IMR-90 (cell line): Measurements from ENCODE around the gene ST14. TPM values are rescaled to one million over a fixed set of nuclear protein-coding genes. Genes with fewer than 3 reads are reported as not detected.

Source experiments
- ATAC-seq: fragments of 200-7000 bp; cut with Tn5 transposase; 2 replicates; pipeline ENCODE4 v1.9.1; 2020; ENCODE audit warnings: low read depth, mild to moderate bottlenecking, moderate library complexity
- BruUV-seq: library from RNA; stranded (reverse); fragments of 400-500 nt; replicated peaks from 2 replicates; lab custom pipeline; 2021; lab: Mats Ljungman, UMichigan
- CTCF ChIA-PET: fragments of 300-600 bp; formaldehyde crosslinking; extraction: SDS; loops from one replicate; lab custom pipeline; 2021; ENCODE audit warnings: antibody characterized with exemption; lab: Yijun Ruan, JAX
- POLR2A ChIA-PET: fragments of 300-600 bp; sonication (Branson Sonifier 250); formaldehyde crosslinking; loops from one replicate; lab custom pipeline; 2022; ENCODE audit warnings: antibody characterized with exemption; ENCODE audit not compliant: unreplicated experiment; lab: Charles Lee
- DNase-seq: peaks from one replicate; pipeline ENCODE4 v3.0.0; 2013
- H2AFZ ChIP-seq: replicated peaks from 2 replicates; pipeline ENCODE3; 2013; ENCODE audit warnings: low read length, mild to moderate bottlenecking; ENCODE audit not compliant: poor library complexity
- H2AK5ac ChIP-seq: 2 replicates; pipeline ENCODE4 v1.6.1; 2013; ENCODE audit warnings: low read depth, low read length, inconsistent platforms
- H2AK9ac ChIP-seq: replicated peaks from 2 replicates; pipeline ENCODE3; 2013; ENCODE audit warnings: mild to moderate bottlenecking, low read depth, low read length, moderate library complexity; ENCODE audit not compliant: poor library complexity
- H2BK120ac ChIP-seq: 2 replicates; pipeline ENCODE4 v1.6.1; 2013; ENCODE audit warnings: low read depth, low read length, inconsistent platforms
- H2BK15ac ChIP-seq: 3 replicates; pipeline ENCODE4 v1.6.1; 2013; ENCODE audit warnings: low read depth, low read length, inconsistent platforms
- H2BK20ac ChIP-seq: 2 replicates; pipeline ENCODE4 v1.6.1; 2013; ENCODE audit warnings: low read depth, mild to moderate bottlenecking, inconsistent platforms, low read length, moderate library complexity
- H2BK5ac ChIP-seq: 2 replicates; pipeline ENCODE4 v1.6.1; 2013; ENCODE audit warnings: mild to moderate bottlenecking, low read depth, low read length, inconsistent platforms; ENCODE audit not compliant: poor library complexity, severe bottlenecking
- H3K14ac ChIP-seq: replicated peaks from 2 replicates; pipeline ENCODE4 v1.6.1; 2013; ENCODE audit warnings: low read depth, low read length, inconsistent platforms
- H3K18ac ChIP-seq: 2 replicates; pipeline ENCODE4 v1.6.1; 2013; ENCODE audit warnings: low read depth, low read length, control low read depth
- H3K23ac ChIP-seq: 2 replicates; pipeline ENCODE4 v1.6.1; 2013; ENCODE audit warnings: low read depth, low read length, inconsistent platforms
- H3K27ac ChIP-seq: 2 replicates; pipeline ENCODE4 v1.5.1; 2013; ENCODE audit warnings: mild to moderate bottlenecking, control low read depth, low read length; ENCODE audit not compliant: insufficient read depth
- H3K27me3 ChIP-seq: 2 replicates; pipeline ENCODE4 v1.6.1; 2013; ENCODE audit warnings: low read length; ENCODE audit not compliant: control insufficient read depth, insufficient read depth
- H3K36me3 ChIP-seq: 2 replicates; pipeline ENCODE4 v1.6.1; 2013; ENCODE audit warnings: low read length, mixed read lengths; ENCODE audit not compliant: control insufficient read depth, insufficient read depth
- H3K4ac ChIP-seq: 2 replicates; pipeline ENCODE4 v1.6.1; 2013; ENCODE audit warnings: low read depth, low read length, inconsistent platforms
- H3K4me1 ChIP-seq: 2 replicates; pipeline ENCODE4 v1.6.1; 2013; ENCODE audit warnings: low read length, mixed read lengths; ENCODE audit not compliant: control insufficient read depth, insufficient read depth
- H3K4me2 ChIP-seq: 2 replicates; pipeline ENCODE4 v1.6.1; 2013; ENCODE audit warnings: low read depth, mild to moderate bottlenecking, control low read depth, low read length, moderate library complexity
- H3K4me3 ChIP-seq: 2 replicates; pipeline ENCODE4 v1.5.1; 2013; ENCODE audit warnings: low read depth, mild to moderate bottlenecking, control low read depth, low read length, moderate library complexity; ENCODE audit not compliant: insufficient read depth
- H3K56ac ChIP-seq: 2 replicates; pipeline ENCODE4 v1.6.1; 2013; ENCODE audit warnings: low read length, inconsistent platforms; ENCODE audit not compliant: insufficient read depth; ENCODE audit errors: extremely low read depth
- H3K79me1 ChIP-seq, 2 experiments: 2 replicates each; pipeline ENCODE4 v1.6.1; 2013; ENCODE audit warnings: low read length in 2 of 2, inconsistent platforms in 1 of 2, low read depth in 1 of 2
- H3K9ac ChIP-seq: 2 replicates; pipeline ENCODE4 v1.6.1; 2013; ENCODE audit warnings: low read depth, low read length, control low read depth
- H3K9me1 ChIP-seq: 2 replicates; pipeline ENCODE4 v1.6.1; 2013; ENCODE audit warnings: low read length, inconsistent platforms; ENCODE audit not compliant: insufficient read depth
- H3K9me3 ChIP-seq: 2 replicates; pipeline ENCODE4 v1.6.1; 2013; ENCODE audit warnings: low read length; ENCODE audit not compliant: control insufficient read depth, insufficient read depth
- H4K20me1 ChIP-seq: 2 replicates; pipeline ENCODE4 v1.6.1; 2013; ENCODE audit warnings: low read length, inconsistent platforms; ENCODE audit not compliant: insufficient read depth
- H4K5ac ChIP-seq: 2 replicates; pipeline ENCODE4 v1.6.1; 2013; ENCODE audit warnings: mild to moderate bottlenecking, low read depth, low read length, control low read depth
- H4K8ac ChIP-seq, 2 experiments: 2 replicates each; pipeline ENCODE4 v1.6.1; 2013; ENCODE audit warnings: low read depth in 2 of 2, low read length in 2 of 2, control low read depth in 1 of 2, inconsistent platforms in 1 of 2
- H4K91ac ChIP-seq: 2 replicates; pipeline ENCODE4 v1.6.1; 2013; ENCODE audit warnings: low read depth, low read length, inconsistent platforms; ENCODE audit not compliant: insufficient read depth
- BHLHE40 ChIP-seq: fragments of 150-350 bp; IDR thresholded peaks from 2 replicates; pipeline ENCODE4 v1.6.1; 2016; ENCODE audit warnings: mild to moderate bottlenecking, low read depth, low read length
- CEBPB ChIP-seq: IDR thresholded peaks from 2 replicates; pipeline ENCODE4 v1.6.1; 2012; ENCODE audit warnings: low read depth, low read length, improper control_type of control experiment
- FOS ChIP-seq: fragments of 150-350 bp; IDR thresholded peaks from 2 replicates; pipeline ENCODE4 v1.6.1; 2016; ENCODE audit warnings: low read depth, low read length
- MAFK ChIP-seq: IDR thresholded peaks from 2 replicates; pipeline ENCODE4 v1.6.1; 2012; ENCODE audit warnings: low read depth, low read length, improper control_type of control experiment
- MXI1 ChIP-seq: IDR thresholded peaks from 2 replicates; pipeline ENCODE4 v1.6.1; 2012; ENCODE audit warnings: low read depth, mild to moderate bottlenecking, low read length, moderate library complexity, borderline replicate concordance
- POLR2A ChIP-seq: IDR thresholded peaks from 2 replicates; pipeline ENCODE4 v1.6.1; 2012; ENCODE audit warnings: mild to moderate bottlenecking, low read depth, low read length
- RCOR1 ChIP-seq: IDR thresholded peaks from 2 replicates; pipeline ENCODE4 v1.6.1; 2012; ENCODE audit warnings: mild to moderate bottlenecking, low read length, improper control_type of control experiment; ENCODE audit not compliant: insufficient replicate concordance
- RFX5 ChIP-seq: IDR thresholded peaks from 2 replicates; pipeline ENCODE4 v1.8.0; 2012; ENCODE audit warnings: low read depth, mild to moderate bottlenecking, low read length, moderate library complexity
- WGBS, 2 experiments: methylation state at CpG; one replicate each; pipeline versions ENCODE4 v1.1.5 to v1.1.7; 2013; ENCODE audit warnings: missing lambda C conversion rate in 2 of 2; ENCODE audit not compliant: insufficient read length in 1 of 2; ENCODE audit errors: extremely low coverage in 2 of 2; 5-methylcytosine and 5-hydroxymethylcytosine counted together
- dilution Hi-C: fragments of 300-500 bp; cut with HindIII; formaldehyde crosslinking; loops from one replicate; pipeline ENCODE4 v1.14.3; 2018; ENCODE audit warnings: low sequenced_read_pairs; ENCODE audit not compliant: unreplicated experiment
- in situ Hi-C: fragments of 300-500 bp; cut with MboI; formaldehyde crosslinking; loops from 3 replicates; pipeline ENCODE4 v1.14.3; 2019; ENCODE audit warnings: low sequenced_read_pairs, inconsistent platforms, mixed read lengths
- intact Hi-C: fragments of 100-400 bp; cut with micrococcal nuclease; formaldehyde crosslinking; loops from 2 replicates; pipeline ENCODE4 v1.10.0; 2022
- polyA plus RNA-seq, 3 experiments: library from polyadenylated mRNA; depleted of rRNA; stranded (reverse); fragments of >200 nt; gene quantifications; 2 replicates each; pipeline ENCODE4 v1.2.3, GENCODE V29; 2012; ENCODE audit warnings: low replicate concordance in 1 of 3
- total RNA-seq: library from RNA; depleted of rRNA; stranded (reverse); fragments of >200 nt; gene quantifications from 2 replicates; pipeline ENCODE4 v1.2.3, GENCODE V29; 2012
- TF ChIP-seq, protein P1 (sequence below): fragments of 150-350 bp; IDR thresholded peaks from 2 replicates; pipeline ENCODE4 v1.6.1; 2016; ENCODE audit warnings: low read depth, mild to moderate bottlenecking, low read length, moderate library complexity, borderline replicate concordance

Gene ST14
- total and polyA plus RNA-seq, 2 of the 4 experiments (the other 2 are of a cell fraction): not detected

DNA sequence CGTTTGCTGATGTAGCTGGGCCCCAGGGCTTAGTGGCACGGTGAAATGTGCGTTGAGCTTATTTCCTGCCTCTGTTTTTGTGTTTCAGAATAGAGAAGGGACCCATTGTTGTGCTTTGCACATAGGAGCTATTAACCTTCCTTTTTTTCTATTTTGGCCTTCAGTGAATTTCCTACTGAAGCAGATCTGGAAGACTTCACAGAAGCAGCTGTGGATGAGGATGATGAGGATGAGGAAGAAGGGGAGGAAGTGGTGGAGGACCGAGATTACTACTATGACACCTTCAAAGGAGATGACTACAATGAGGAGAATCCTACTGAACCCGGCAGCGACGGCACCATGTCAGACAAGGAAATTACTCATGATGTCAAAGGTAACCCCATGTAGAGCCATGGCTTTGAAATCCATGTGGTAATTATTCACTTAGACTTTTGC lies 37.4 kb upstream of the ST14 start:
- Histone ChIP-seq H2AK9ac (no peak overlapping the region), H4K8ac (no peak overlapping the region), H3K36me3 (peaks cover 31% of the 10 kb centered on the region), H2BK20ac (no peak overlapping the region), H4K91ac (no peak overlapping the region), H3K79me1 (peaks cover 4 to 32% of the 10 kb centered on the region in 2 experiments; a peak in 2 of 4 replicates), H3K4me1 (peaks cover 5% of the 10 kb centered on the region), H3K56ac (no peak overlapping the region), H4K20me1 (peaks cover 20% of the 10 kb centered on the region), H2AFZ (no peak overlapping the region), H3K4ac (no peak overlapping the region), H3K9me3 (no peaks in the 10 kb centered on the region), H3K4me2 (no peak overlapping the region), H3K9me1 (peaks cover 12% of the 10 kb centered on the region), H4K5ac (no peak overlapping the region), H3K14ac (no peak overlapping the region), H2BK120ac (no peak overlapping the region), H3K27ac (no peak overlapping the region), H2AK5ac (no peak overlapping the region), H3K18ac (no peak overlapping the region), H3K9ac (no peak overlapping the region), H3K23ac (no peak overlapping the region), H3K27me3 (no peaks in the 10 kb centered on the region; the same call in none of the 2 replicates), H3K4me3 (no peak overlapping the region), H2BK5ac (no peak overlapping the region), H2BK15ac (no peak overlapping the region)
- in situ Hi-C loops: no loop called here
- WGBS, 2 experiments: 100% methylated on average over 3 of the region's 7 CpGs; no CpG with 5 or more reads in 1 of the 2 experiments
- ATAC-seq (no peak), DNase-seq (no peak)
- CTCF ChIA-PET: interaction anchor here (0.6 to 1.3 kb wide), 2 partner anchors 199 to 246 kb away, joined by 4 to 6 read pairs; no protein-coding TSS in a partner anchor
- POLR2A ChIA-PET: no interaction called here
- BruUV-seq: no TSS peak
- dilution Hi-C loops: no loop called here
- TF ChIP-seq BHLHE40 (no peak), FOS (no peak), CEBPB (no peak), POLR2A (no peak), MXI1 (no peak), RFX5 (no peak), RCOR1 (no peak), MAFK (no peak)
- TF ChIP-seq, protein P1, sequence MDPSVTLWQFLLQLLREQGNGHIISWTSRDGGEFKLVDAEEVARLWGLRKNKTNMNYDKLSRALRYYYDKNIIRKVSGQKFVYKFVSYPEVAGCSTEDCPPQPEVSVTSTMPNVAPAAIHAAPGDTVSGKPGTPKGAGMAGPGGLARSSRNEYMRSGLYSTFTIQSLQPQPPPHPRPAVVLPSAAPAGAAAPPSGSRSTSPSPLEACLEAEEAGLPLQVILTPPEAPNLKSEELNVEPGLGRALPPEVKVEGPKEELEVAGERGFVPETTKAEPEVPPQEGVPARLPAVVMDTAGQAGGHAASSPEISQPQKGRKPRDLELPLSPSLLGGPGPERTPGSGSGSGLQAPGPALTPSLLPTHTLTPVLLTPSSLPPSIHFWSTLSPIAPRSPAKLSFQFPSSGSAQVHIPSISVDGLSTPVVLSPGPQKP: no peak
- intact Hi-C loops: loop anchor here (5.0 kb wide), 1 partner anchor 620 kb away; no protein-coding TSS in a partner anchor
